ENCODE results near the gene TBC1D3G.
"Not testable (repeated sequence)": the region's sequence is repeated elsewhere in the genome, so short reads cannot be mapped to it uniquely, and the experiment has no call there.

- not testable (repeated sequence) for TF ChIP-seq CTCF (IDR thresholded peaks at IDR 0.05 in 8 of 11, conservative IDR thresholded peaks at IDR 0.05 in 3 of 11); POLR2A (IDR thresholded peaks at IDR 0.05); POLR2AphosphoS5 (IDR thresholded peaks at IDR 0.05)
Observed at GRCh38 chr17:36295161-36295560, 28.5 kb upstream of the TBC1D3G start.
